Measurements from ENCODE around the gene GABRG3.

Gene GABRG3

GRCh38 chr15:27087651-27088583 lies 116.9 kb downstream of the GABRG3 start:
- Histone ChIP-seq H3K27me3 (ENCODE audit: insufficient read depth, poor library complexity, severe bottlenecking) (no peaks in the 10 kb centered on the region), H3K4me3 (replicated peaks; ENCODE audit: insufficient read depth, low read length) (no peak overlapping the region), H3K27ac (replicated peaks) (no peak overlapping the region)
- no peak for TF ChIP-seq GABPA (IDR thresholded peaks at IDR 0.05; ENCODE audit: low read depth)
- TF ChIP-seq, protein P1, sequence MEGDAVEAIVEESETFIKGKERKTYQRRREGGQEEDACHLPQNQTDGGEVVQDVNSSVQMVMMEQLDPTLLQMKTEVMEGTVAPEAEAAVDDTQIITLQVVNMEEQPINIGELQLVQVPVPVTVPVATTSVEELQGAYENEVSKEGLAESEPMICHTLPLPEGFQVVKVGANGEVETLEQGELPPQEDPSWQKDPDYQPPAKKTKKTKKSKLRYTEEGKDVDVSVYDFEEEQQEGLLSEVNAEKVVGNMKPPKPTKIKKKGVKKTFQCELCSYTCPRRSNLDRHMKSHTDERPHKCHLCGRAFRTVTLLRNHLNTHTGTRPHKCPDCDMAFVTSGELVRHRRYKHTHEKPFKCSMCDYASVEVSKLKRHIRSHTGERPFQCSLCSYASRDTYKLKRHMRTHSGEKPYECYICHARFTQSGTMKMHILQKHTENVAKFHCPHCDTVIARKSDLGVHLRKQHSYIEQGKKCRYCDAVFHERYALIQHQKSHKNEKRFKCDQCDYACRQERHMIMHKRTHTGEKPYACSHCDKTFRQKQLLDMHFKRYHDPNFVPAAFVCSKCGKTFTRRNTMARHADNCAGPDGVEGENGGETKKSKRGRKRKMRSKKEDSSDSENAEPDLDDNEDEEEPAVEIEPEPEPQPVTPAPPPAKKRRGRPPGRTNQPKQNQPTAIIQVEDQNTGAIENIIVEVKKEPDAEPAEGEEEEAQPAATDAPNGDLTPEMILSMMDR (IDR thresholded peaks at IDR 0.05; ENCODE audit: insufficient read depth, low read length), result no peak
- TF ChIP-seq, protein P2, sequence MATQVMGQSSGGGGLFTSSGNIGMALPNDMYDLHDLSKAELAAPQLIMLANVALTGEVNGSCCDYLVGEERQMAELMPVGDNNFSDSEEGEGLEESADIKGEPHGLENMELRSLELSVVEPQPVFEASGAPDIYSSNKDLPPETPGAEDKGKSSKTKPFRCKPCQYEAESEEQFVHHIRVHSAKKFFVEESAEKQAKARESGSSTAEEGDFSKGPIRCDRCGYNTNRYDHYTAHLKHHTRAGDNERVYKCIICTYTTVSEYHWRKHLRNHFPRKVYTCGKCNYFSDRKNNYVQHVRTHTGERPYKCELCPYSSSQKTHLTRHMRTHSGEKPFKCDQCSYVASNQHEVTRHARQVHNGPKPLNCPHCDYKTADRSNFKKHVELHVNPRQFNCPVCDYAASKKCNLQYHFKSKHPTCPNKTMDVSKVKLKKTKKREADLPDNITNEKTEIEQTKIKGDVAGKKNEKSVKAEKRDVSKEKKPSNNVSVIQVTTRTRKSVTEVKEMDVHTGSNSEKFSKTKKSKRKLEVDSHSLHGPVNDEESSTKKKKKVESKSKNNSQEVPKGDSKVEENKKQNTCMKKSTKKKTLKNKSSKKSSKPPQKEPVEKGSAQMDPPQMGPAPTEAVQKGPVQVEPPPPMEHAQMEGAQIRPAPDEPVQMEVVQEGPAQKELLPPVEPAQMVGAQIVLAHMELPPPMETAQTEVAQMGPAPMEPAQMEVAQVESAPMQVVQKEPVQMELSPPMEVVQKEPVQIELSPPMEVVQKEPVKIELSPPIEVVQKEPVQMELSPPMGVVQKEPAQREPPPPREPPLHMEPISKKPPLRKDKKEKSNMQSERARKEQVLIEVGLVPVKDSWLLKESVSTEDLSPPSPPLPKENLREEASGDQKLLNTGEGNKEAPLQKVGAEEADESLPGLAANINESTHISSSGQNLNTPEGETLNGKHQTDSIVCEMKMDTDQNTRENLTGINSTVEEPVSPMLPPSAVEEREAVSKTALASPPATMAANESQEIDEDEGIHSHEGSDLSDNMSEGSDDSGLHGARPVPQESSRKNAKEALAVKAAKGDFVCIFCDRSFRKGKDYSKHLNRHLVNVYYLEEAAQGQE (IDR thresholded peaks at IDR 0.05; ENCODE audit: insufficient replicate concordance, low read depth), result no peak
- TF ChIP-seq SPI1 (IDR thresholded peaks at IDR 0.05; ENCODE audit: borderline replicate concordance, low read depth), result no peak
- TF ChIP-seq POLR2AphosphoS5 (IDR thresholded peaks at IDR 0.05; ENCODE audit: low read depth), result no peak
- no peak for DNase-seq (ENCODE audit: low read depth in 1 of 2, low spot score in 1 of 2)

DNA sequence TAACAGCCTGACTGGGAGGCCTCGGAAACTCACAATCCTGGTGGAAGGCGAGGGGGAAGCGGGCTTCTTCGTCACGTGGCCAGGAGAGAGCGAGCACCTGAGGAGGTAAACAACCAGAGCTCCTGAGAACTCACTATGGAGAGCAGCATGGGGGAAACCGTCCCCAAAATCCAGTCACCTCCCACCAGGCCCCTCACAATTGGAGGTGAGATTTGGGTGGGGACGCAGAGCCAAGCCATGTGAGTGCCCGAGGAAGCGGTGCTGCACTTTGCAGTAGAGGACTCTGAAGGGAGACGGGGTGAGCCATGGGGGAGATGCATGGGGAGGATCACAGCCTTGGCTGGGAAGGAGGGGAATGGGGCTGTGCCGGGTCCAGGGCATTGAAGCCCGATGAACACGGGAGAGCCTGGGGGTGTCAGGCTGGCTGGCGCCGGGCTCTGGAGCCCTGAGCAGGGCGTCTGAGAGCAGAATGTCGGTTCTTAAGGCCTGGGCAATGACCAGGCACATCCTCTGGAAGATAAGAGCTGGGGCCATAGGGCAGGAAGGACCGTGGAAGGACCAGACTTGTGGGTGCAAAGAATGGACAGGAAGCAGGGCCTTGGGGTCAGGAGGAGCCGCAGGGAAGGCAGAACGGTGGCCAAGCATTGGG lies 117.7 kb downstream of the GABRG3 start:
- TF ChIP-seq POLR2AphosphoS5 (IDR thresholded peaks at IDR 0.05; ENCODE audit: low read depth), result no peak
- TF ChIP-seq, protein P1 (IDR thresholded peaks at IDR 0.05; ENCODE audit: insufficient read depth, low read length), result no peak
- TF ChIP-seq GABPA (IDR thresholded peaks at IDR 0.05; ENCODE audit: low read depth), result no peak
- no peak for TF ChIP-seq SPI1 (IDR thresholded peaks at IDR 0.05; ENCODE audit: borderline replicate concordance, low read depth)
- TF ChIP-seq, protein P2 (IDR thresholded peaks at IDR 0.05; ENCODE audit: insufficient replicate concordance, low read depth), result no peak
- Histone ChIP-seq H3K27ac (replicated peaks) (no peak overlapping the region), H3K27me3 (ENCODE audit: insufficient read depth, poor library complexity, severe bottlenecking) (no peaks in the 10 kb centered on the region), H3K4me3 (replicated peaks; ENCODE audit: insufficient read depth, low read length) (no peak overlapping the region)
- DNase-seq (ENCODE audit: low read depth in 1 of 2, low spot score in 1 of 2), result no peak

- H3K27ac ChIP-seq (replicated peaks), result no peak overlapping the region
Observed at GRCh38 chr15:27089233-27089586, 118.2 kb downstream of the GABRG3 start.

More at GRCh38 chr15:27089233-27089586, 118.2 kb downstream of the GABRG3 start:
- Histone ChIP-seq H3K27me3 (ENCODE audit: insufficient read depth, poor library complexity, severe bottlenecking) (no peaks in the 10 kb centered on the region), H3K4me3 (replicated peaks; ENCODE audit: insufficient read depth, low read length) (no peak overlapping the region)
- TF ChIP-seq POLR2AphosphoS5 (IDR thresholded peaks at IDR 0.05; ENCODE audit: low read depth) (no peak), SPI1 (IDR thresholded peaks at IDR 0.05; ENCODE audit: borderline replicate concordance, low read depth) (no peak), GABPA (IDR thresholded peaks at IDR 0.05; ENCODE audit: low read depth) (no peak)
- TF ChIP-seq, protein P2 (IDR thresholded peaks at IDR 0.05; ENCODE audit: insufficient replicate concordance, low read depth), result no peak
- TF ChIP-seq, protein P1 (IDR thresholded peaks at IDR 0.05; ENCODE audit: insufficient read depth, low read length), result no peak
- DNase-seq (ENCODE audit: low read depth in 1 of 2, low spot score in 1 of 2), result no peak

Data from HL-60 (cell line).